NCI-H2081 treated with DMSO at 0.1 percent for 48 hours (cell line): ENCODE measurements around the gene RRBP1.

Experiments
- DNase-seq: peaks from one replicate; lab custom pipeline; 2025; lab: John Stamatoyannopoulos, UW

The RRBP1 gene

GRCh38 chr20:17680836-17681725, 961 bp downstream of the RRBP1 start:
- no peak for DNase-seq

GRCh38 chr20:17679941-17680835, 1.9 kb downstream of the RRBP1 start:
- no peak for DNase-seq

GRCh38 chr20:17678886-17679285, 3.2 kb downstream of the RRBP1 start:
- no peak for DNase-seq

GRCh38 chr20:17678295-17678694, 3.7 kb downstream of the RRBP1 start:
- no peak for DNase-seq

- no peak for DNase-seq
These were observed 5.1 kb downstream of the RRBP1 start for GRCh38 chr20:17676942-17677341.

GRCh38 chr20:17676378-17676759, 5.7 kb downstream of the RRBP1 start:
- DNase-seq = no peak

- no peak for DNase-seq
These were observed 6.3 kb downstream of the RRBP1 start for GRCh38 chr20:17675519-17676377.

- no peak for DNase-seq
These were observed 7.1 kb downstream of the RRBP1 start for GRCh38 chr20:17674722-17675518.

GRCh38 chr20:17673084-17673483, 9.0 kb downstream of the RRBP1 start:
- no peak for DNase-seq

GRCh38 chr20:17671565-17671964, 10.5 kb downstream of the RRBP1 start:
- DNase-seq = no peak

- no peak for DNase-seq
These were observed 11.0 kb downstream of the RRBP1 start for GRCh38 chr20:17671011-17671410.

GRCh38 chr20:17669306-17669931, 12.6 kb downstream of the RRBP1 start:
- DNase-seq = no peak

GRCh38 chr20:17668432-17668831, 13.6 kb downstream of the RRBP1 start:
- no peak for DNase-seq

- DNase-seq = no peak
These were observed 14.6 kb downstream of the RRBP1 start for GRCh38 chr20:17667445-17667844.

GRCh38 chr20:17666481-17666880, 15.6 kb downstream of the RRBP1 start:
- no peak for DNase-seq

- DNase-seq = no peak
These were observed 16.3 kb downstream of the RRBP1 start for GRCh38 chr20:17665756-17666155.

- DNase-seq = no peak
These were observed 17.9 kb downstream of the RRBP1 start for GRCh38 chr20:17664025-17664633.

- no peak for DNase-seq
These were observed 18.6 kb downstream of the RRBP1 start for GRCh38 chr20:17663486-17663885.

GRCh38 chr20:17663040-17663399, 19.0 kb downstream of the RRBP1 start:
- DNase-seq = no peak

- no peak for DNase-seq
These were observed 19.6 kb downstream of the RRBP1 start for GRCh38 chr20:17662333-17663039.
